ENCODE results near the gene TTPAL. TPM values are rescaled to one million over a fixed set of nuclear protein-coding genes. Genes with fewer than 3 reads are reported as not detected.

TTPAL gene
- total RNA-seq, 1 experiment from 2014 or later: 20.4 TPM

- RAD21 ChIA-PET (ENCODE audit: low non-redundant PET in 1 of 2, low total read pairs in 2 of 2, uncharacterized antibody in 2 of 2, unreplicated experiment in 2 of 2): no interaction called here
- BruUV-seq (replicated peaks): TSS peak; percentile 18
These were observed 14.3 kb downstream of the TTPAL start for GRCh38 chr20:44489931-44490330.

More at GRCh38 chr20:44489931-44490330, 14.3 kb downstream of the TTPAL start:
- intact Hi-C loops (cut with micrococcal nuclease): no loop called here
- Histone ChIP-seq H3K4me1 (ENCODE audit: control insufficient read depth in 1 of 2, insufficient read depth in 2 of 2, low read length in 2 of 2) (peaks cover 0 to 8% of the 10 kb centered on the region in 2 experiments; a peak in 3 of 4 replicates), H3K9me3 (ENCODE audit: control insufficient read depth in 1 of 2, insufficient read depth in 1 of 2, low read depth in 1 of 2, low read length in 2 of 2) (no peaks in the 10 kb centered on the region), H3K27me3 (ENCODE audit: insufficient read depth, low read length) (no peaks in the 10 kb centered on the region), H3K4me3 (replicated peaks in 1 of 2; ENCODE audit: low read depth in 1 of 2, low read length in 2 of 2) (no peak overlapping the region), H2AFZ (ENCODE audit: low read depth, low read length, poor library complexity, severe bottlenecking) (no peak overlapping the region), H4K20me1 (ENCODE audit: insufficient read depth) (no peaks in the 10 kb centered on the region), H3K9ac (ENCODE audit: low read length) (no peak overlapping the region), H3K36me3 (ENCODE audit: control insufficient read depth in 1 of 2, insufficient read depth in 2 of 2, low read length in 2 of 2) (peaks cover 11 to 25% of the 10 kb centered on the region in 2 experiments; a peak in 3 of 4 replicates), H3K4me2 (ENCODE audit: low read length) (no peak overlapping the region), H3K27ac (ENCODE audit: low read depth, low read length) (no peak overlapping the region), H3K79me2 (ENCODE audit: insufficient read depth, low read length) (no peaks in the 10 kb centered on the region), H3K9me2 (ENCODE audit: insufficient read depth) (no peaks in the 10 kb centered on the region)
- TF ChIP-seq SP1 (IDR thresholded peaks at IDR 0.05; ENCODE audit: low read depth) (no peak), FOSL1 (IDR thresholded peaks at IDR 0.05; ENCODE audit: low read depth) (no peak), CTCF (IDR thresholded peaks at IDR 0.05 in 2 of 3, conservative IDR thresholded peaks at IDR 0.05 in 1 of 3; ENCODE audit: borderline replicate concordance in 1 of 3, insufficient read depth in 1 of 3, low read depth in 2 of 3, low read length in 2 of 3) (no peak), ATF3 (IDR thresholded peaks at IDR 0.05) (no peak), CEBPB (IDR thresholded peaks at IDR 0.05; ENCODE audit: low read depth) (no peak), SRF (IDR thresholded peaks at IDR 0.05; ENCODE audit: low read depth) (no peak), SIN3A (IDR thresholded peaks at IDR 0.05; ENCODE audit: low read depth) (no peak), JUND (IDR thresholded peaks at IDR 0.05) (no peak), YY1 (IDR thresholded peaks at IDR 0.05; ENCODE audit: extremely low read depth, insufficient replicate concordance, low read depth, low read length) (no peak), ZNF274 (IDR thresholded peaks at IDR 0.05; ENCODE audit: low read depth, low read length) (no peak), ZBTB33 (IDR thresholded peaks at IDR 0.05; ENCODE audit: extremely low read depth, insufficient replicate concordance, low read length) (no peak), POLR2A (IDR thresholded peaks at IDR 0.05; ENCODE audit: borderline replicate concordance, extremely low read depth, insufficient read depth, insufficient read length) (no peak), MAX (IDR thresholded peaks at IDR 0.05) (no peak), ZFX (IDR thresholded peaks at IDR 0.05) (no peak), RAD21 (IDR thresholded peaks at IDR 0.05; ENCODE audit: low read depth) (no peak), CBX3 (IDR thresholded peaks at IDR 0.05; ENCODE audit: low read depth) (no peak), ELF1 (IDR thresholded peaks at IDR 0.05; ENCODE audit: borderline replicate concordance, low read depth) (no peak), EZH2phosphoT487 (IDR thresholded peaks at IDR 0.05; ENCODE audit: borderline replicate concordance) (no peak), POLR2AphosphoS5 (IDR thresholded peaks at IDR 0.05; ENCODE audit: low read depth, low read length) (no peak)
- CTCF ChIA-PET: no interaction called here
- POLR2A ChIA-PET: no interaction called here
- no peak for ATAC-seq
- no peak for DNase-seq (ENCODE audit: low read depth, low spot score)

All from HCT116 (cell line).